HG03175 (cell line): ENCODE measurements around the gene ABLIM3.

Source experiments
- ATAC-seq: cut with Tn5 transposase; IDR thresholded peaks from one replicate; pipeline ENCODE4 v1.9.1; 2021; ENCODE audit warnings: mild to moderate bottlenecking, moderate library complexity; ENCODE audit not compliant: unreplicated experiment

ABLIM3 gene

GRCh38 chr5:149277801-149278200, 136.5 kb downstream of the ABLIM3 start:
- no peak for ATAC-seq

- ATAC-seq, result no peak
Measured at GRCh38 chr5:149278451-149279210, 137.3 kb downstream of the ABLIM3 start.

GRCh38 chr5:149279661-149280060, 138.4 kb downstream of the ABLIM3 start:
- no peak for ATAC-seq

GRCh38 chr5:149280124-149280523, 138.8 kb downstream of the ABLIM3 start:
- no peak for ATAC-seq

- ATAC-seq, result no peak
Measured at GRCh38 chr5:149280802-149281201, 139.5 kb downstream of the ABLIM3 start.

- ATAC-seq, result no peak
Measured at GRCh38 chr5:149282027-149282965, 141.0 kb downstream of the ABLIM3 start.

GRCh38 chr5:149282966-149283332, 141.7 kb downstream of the ABLIM3 start:
- no peak for ATAC-seq

GRCh38 chr5:149283626-149284480, 142.6 kb downstream of the ABLIM3 start:
- ATAC-seq, result no peak

- no peak for ATAC-seq
Measured at GRCh38 chr5:149284501-149284900, 143.2 kb downstream of the ABLIM3 start.

GRCh38 chr5:149285153-149285552, 143.9 kb downstream of the ABLIM3 start:
- ATAC-seq, result no peak

- no peak for ATAC-seq
Measured at GRCh38 chr5:149288436-149288835, 147.1 kb downstream of the ABLIM3 start.

GRCh38 chr5:149289301-149289700, 148.0 kb downstream of the ABLIM3 start:
- no peak for ATAC-seq

GRCh38 chr5:149294872-149295829, 153.9 kb downstream of the ABLIM3 start:
- no peak for ATAC-seq

GRCh38 chr5:149297340-149298025, 156.2 kb downstream of the ABLIM3 start:
- ATAC-seq, result no peak

GRCh38 chr5:149298163-149298562, 156.9 kb downstream of the ABLIM3 start:
- no peak for ATAC-seq

- peak; percentile 45 for ATAC-seq
Measured at GRCh38 chr5:149298842-149299404, 157.6 kb downstream of the ABLIM3 start.

GRCh38 chr5:149299451-149300054, 158.3 kb downstream of the ABLIM3 start:
- no peak for ATAC-seq

GRCh38 chr5:149300441-149300840, 159.1 kb downstream of the ABLIM3 start:
- no peak for ATAC-seq
